ENCODE measurements around the gene C20orf204.

Gene C20orf204

DNA sequence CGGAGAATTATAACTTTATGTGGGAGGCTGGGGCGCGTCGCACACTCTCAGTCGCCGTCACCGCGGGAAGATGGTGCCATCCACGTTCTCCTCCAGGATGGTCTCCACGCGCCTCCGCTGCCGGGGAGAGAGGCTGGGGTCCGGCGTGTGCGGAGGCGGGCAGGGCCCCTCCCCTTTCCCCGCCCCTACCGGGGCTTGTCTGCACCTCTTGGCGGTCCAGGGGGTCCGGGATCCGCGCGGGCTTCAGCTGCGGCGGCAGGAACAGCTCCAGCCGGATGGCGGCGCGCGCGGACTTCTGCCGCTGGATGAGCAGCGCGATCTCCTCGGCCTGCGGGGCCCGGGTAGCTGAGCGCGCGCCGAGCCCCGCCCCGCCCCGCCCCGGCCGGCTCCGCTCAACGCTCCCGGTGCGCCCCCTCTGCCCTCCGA lies 47.4 kb downstream of the C20orf204 start:
- H3K18ac ChIP-seq (ENCODE audit: low read length) = peak overlapping the region; percentile 98
- H3K27ac ChIP-seq (replicated peaks; ENCODE audit: low read length) = no peak overlapping the region
- H2AK5ac ChIP-seq (ENCODE audit: low read depth, low read length) = peak overlapping the region; percentile 20
- no peak overlapping the region for H3K14ac ChIP-seq (ENCODE audit: low read length)
- peaks cover 3% of the 10 kb centered on the region for H3K79me1 ChIP-seq (ENCODE audit: low read depth, low read length)
- no peak overlapping the region for H2BK120ac ChIP-seq (ENCODE audit: low read depth, low read length)
- H2BK15ac ChIP-seq (ENCODE audit: low read length) = peak overlapping the region; percentile 19
- no CpG with 5 or more reads among the region's 52 CpGs for WGBS, 2 donors (ENCODE audit: extremely low coverage in 2 of 2, insufficient read length in 2 of 2, insufficient replicate concordance in 1 of 2)
- no peak overlapping the region for H3K4ac ChIP-seq (ENCODE audit: low read length)
- peak overlapping the region; percentile 91 for H3K4me2 ChIP-seq (ENCODE audit: insufficient read depth, low read length, poor library complexity, severe bottlenecking)
- H3K4me1 ChIP-seq (ENCODE audit: control insufficient read depth in 2 of 2, insufficient read depth in 1 of 2, low read depth in 1 of 2, low read length in 2 of 2) = peaks cover 32 to 50% of the 10 kb centered on the region in 2 donors
- H3K36me3 ChIP-seq (replicated peaks in 1 of 2; ENCODE audit: control insufficient read depth in 2 of 2, insufficient read depth in 2 of 2, low read length in 2 of 2) = no peaks in the 10 kb centered on the region
- H3K9me3 ChIP-seq (replicated peaks in 1 of 2; ENCODE audit: control insufficient read depth in 2 of 2, insufficient read depth in 1 of 2, low read depth in 1 of 2, low read length in 2 of 2) = peaks cover 8 to 19% of the 10 kb centered on the region in 2 donors
- H2BK5ac ChIP-seq (ENCODE audit: low read length) = no peak overlapping the region
- no peak overlapping the region for H2BK12ac ChIP-seq (ENCODE audit: low read length)
- H4K8ac ChIP-seq (ENCODE audit: low read depth, low read length) = no peak overlapping the region
- H4K91ac ChIP-seq (ENCODE audit: low read depth, low read length, poor library complexity) = no peak overlapping the region
- peaks cover 2 to 57% (median 42%) of the 10 kb centered on the region in 3 experiments for H3K27me3 ChIP-seq (ENCODE audit: control insufficient read depth in 3 of 3, insufficient read depth in 3 of 3, low read depth in 1 of 3, low read length in 3 of 3)
- peak overlapping the region; percentile 28 to 78 for H3K4me3 ChIP-seq (ENCODE audit: low read length in 2 of 2)
- DNase-seq (ENCODE audit: low spot score) = peak; percentile 76
- H3K9ac ChIP-seq (ENCODE audit: low read depth, low read length, poor library complexity) = peak overlapping the region; percentile 46
- peak overlapping the region; percentile 93 for H3K23ac ChIP-seq (ENCODE audit: low read depth, low read length, poor library complexity)
- H2AFZ ChIP-seq (ENCODE audit: low read length) = peak overlapping the region; percentile 85

DNA sequence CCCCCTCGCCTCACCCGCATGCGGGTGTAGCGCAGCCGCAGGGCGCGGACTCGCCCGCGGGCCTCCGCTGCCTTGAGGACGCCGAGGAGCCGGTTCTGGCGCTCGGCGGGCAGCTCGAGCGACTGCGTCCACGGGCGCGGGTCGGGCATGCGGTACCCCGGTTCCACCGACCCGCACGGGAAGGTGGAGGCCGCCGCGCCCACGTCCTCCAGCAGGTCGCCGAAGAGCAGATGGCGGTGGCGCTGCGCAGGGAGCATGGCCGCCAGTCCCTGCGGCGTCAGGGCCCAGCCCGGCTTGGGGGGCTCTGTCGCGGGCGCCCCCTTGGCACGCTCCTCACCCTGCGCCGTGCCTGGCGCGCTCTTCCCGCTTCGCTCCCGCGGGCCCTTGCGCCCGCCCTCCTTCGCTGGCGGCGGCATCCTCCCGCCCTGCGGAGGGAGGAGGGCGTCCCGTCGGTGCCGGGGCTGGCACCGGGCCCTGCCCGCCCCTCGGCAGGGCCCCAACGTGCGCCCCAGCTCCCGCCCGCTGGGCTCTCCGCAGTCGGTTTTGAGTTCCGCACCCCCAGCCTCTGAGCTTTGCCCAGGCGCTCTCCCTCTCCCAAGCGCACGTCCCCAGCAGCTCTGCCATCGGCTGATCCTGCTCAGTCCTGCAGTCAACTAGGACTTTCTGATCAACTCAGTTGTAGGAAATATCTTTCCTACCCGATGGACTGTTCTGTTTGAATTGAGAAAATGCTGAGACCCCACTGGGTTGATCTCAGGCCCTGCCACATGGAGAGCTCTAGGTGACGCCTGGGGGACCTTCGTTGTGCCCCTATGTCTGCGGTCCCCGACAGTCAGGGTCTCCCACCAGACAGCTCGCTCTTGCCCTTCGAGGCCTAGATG lies 48.1 kb downstream of the C20orf204 start, which contains the start of gene LKAAEAR1:
LKAAEAR1 (minus strand) TSS at position 595 of the 881 bp plus-strand sequence; CDS start at position 416, 179 bp downstream.
- peak within 1 kb of the TSS; percentile 93 for H3K23ac ChIP-seq (ENCODE audit: low read depth, low read length, poor library complexity)
- H3K27me3 ChIP-seq (ENCODE audit: control insufficient read depth in 3 of 3, insufficient read depth in 3 of 3, low read depth in 1 of 3, low read length in 3 of 3) = peaks cover 2 to 64% (median 42%) of the 10 kb centered on the region in 3 experiments
- H2AK5ac ChIP-seq (ENCODE audit: low read depth, low read length) = peak within 1 kb of the TSS; percentile 20

DNA sequence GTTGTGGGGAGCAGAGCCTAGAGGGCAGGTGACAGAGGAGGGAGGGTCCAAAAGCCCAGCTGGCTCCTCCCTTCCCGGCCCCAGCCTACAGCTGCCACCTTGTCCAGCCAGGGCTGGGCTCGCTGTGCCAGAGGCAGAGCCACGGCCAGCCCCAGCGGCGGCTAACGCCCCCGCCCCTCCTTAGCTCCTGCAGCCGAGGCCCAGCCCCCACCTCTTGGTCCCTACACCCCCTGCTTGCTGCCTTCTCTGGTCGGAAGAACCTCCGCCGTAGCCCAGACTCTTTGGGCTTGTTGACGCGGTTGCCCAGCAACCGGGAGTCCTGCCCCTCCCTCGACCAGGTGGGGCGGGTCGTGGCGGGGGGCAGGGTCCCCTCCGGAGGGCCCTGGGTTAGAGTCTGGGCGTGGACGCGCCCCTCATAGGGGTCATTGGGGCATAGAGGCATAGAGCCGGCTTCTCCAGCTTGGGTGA lies 48.7 kb downstream of the C20orf204 start:
- H2BK5ac ChIP-seq (ENCODE audit: low read length) = no peak overlapping the region
- no peak overlapping the region for H2BK12ac ChIP-seq (ENCODE audit: low read length)
- peaks cover 26 to 40% of the 10 kb centered on the region in 2 donors for H3K4me1 ChIP-seq (ENCODE audit: control insufficient read depth in 2 of 2, insufficient read depth in 1 of 2, low read depth in 1 of 2, low read length in 2 of 2)
- H3K27me3 ChIP-seq (ENCODE audit: control insufficient read depth in 3 of 3, insufficient read depth in 3 of 3, low read depth in 1 of 3, low read length in 3 of 3) = peaks cover 2 to 70% (median 42%) of the 10 kb centered on the region in 3 experiments
- peak overlapping the region; percentile 91 for H3K4me2 ChIP-seq (ENCODE audit: insufficient read depth, low read length, poor library complexity, severe bottlenecking)
- H3K14ac ChIP-seq (ENCODE audit: low read length) = no peak overlapping the region
- peak overlapping the region; percentile 67 for H3K23ac ChIP-seq (ENCODE audit: low read depth, low read length, poor library complexity)
- H2AFZ ChIP-seq (ENCODE audit: low read length) = no peak overlapping the region
- peak overlapping the region; percentile 0 for H2AK5ac ChIP-seq (ENCODE audit: low read depth, low read length)
- peak overlapping the region; percentile 50 for H3K9ac ChIP-seq (ENCODE audit: low read depth, low read length, poor library complexity)
- H3K9me3 ChIP-seq (replicated peaks in 1 of 2; ENCODE audit: control insufficient read depth in 2 of 2, insufficient read depth in 1 of 2, low read depth in 1 of 2, low read length in 2 of 2) = peaks cover 8 to 19% of the 10 kb centered on the region in 2 donors
- peaks cover 2% of the 10 kb centered on the region for H3K79me1 ChIP-seq (ENCODE audit: low read depth, low read length)
- no peak overlapping the region for H4K91ac ChIP-seq (ENCODE audit: low read depth, low read length, poor library complexity)
- peak overlapping the region in 1 of 2 donors; percentile 51 for H3K4me3 ChIP-seq (ENCODE audit: low read length in 2 of 2)
- no CpG with 5 or more reads among the region's 23 CpGs for WGBS, 2 donors (ENCODE audit: extremely low coverage in 2 of 2, insufficient read length in 2 of 2, insufficient replicate concordance in 1 of 2)
- H3K18ac ChIP-seq (ENCODE audit: low read length) = peak overlapping the region; percentile 98
- H4K8ac ChIP-seq (ENCODE audit: low read depth, low read length) = no peak overlapping the region
- no peak overlapping the region for H2BK15ac ChIP-seq (ENCODE audit: low read length)
- no peak overlapping the region for H3K4ac ChIP-seq (ENCODE audit: low read length)
- no peak for DNase-seq (ENCODE audit: low spot score)
- H2BK120ac ChIP-seq (ENCODE audit: low read depth, low read length) = no peak overlapping the region
- no peak overlapping the region for H3K27ac ChIP-seq (replicated peaks; ENCODE audit: low read length)
- H3K36me3 ChIP-seq (replicated peaks in 1 of 2; ENCODE audit: control insufficient read depth in 2 of 2, insufficient read depth in 2 of 2, low read length in 2 of 2) = no peaks in the 10 kb centered on the region

More for the DNA sequence above, 48.1 kb downstream of the C20orf204 start, which contains the start of gene LKAAEAR1:
- Histone ChIP-seq H4K8ac (ENCODE audit: low read depth, low read length) (peak within 1 kb of the TSS; percentile 65), H3K36me3 (replicated peaks in 1 of 2; ENCODE audit: control insufficient read depth in 2 of 2, insufficient read depth in 2 of 2, low read length in 2 of 2) (no peaks in the 10 kb centered on the region), H3K9ac (ENCODE audit: low read depth, low read length, poor library complexity) (peak within 1 kb of the TSS; percentile 88), H3K27ac (replicated peaks; ENCODE audit: low read length) (no peak within 1 kb of the TSS), H3K79me1 (ENCODE audit: low read depth, low read length) (peaks cover 2% of the 10 kb centered on the region), H2AFZ (ENCODE audit: low read length) (peak within 1 kb of the TSS; percentile 85), H2BK120ac (ENCODE audit: low read depth, low read length) (no peak within 1 kb of the TSS), H2BK15ac (ENCODE audit: low read length) (peak within 1 kb of the TSS; percentile 49), H3K4ac (ENCODE audit: low read length) (no peak within 1 kb of the TSS), H3K18ac (ENCODE audit: low read length) (peak within 1 kb of the TSS; percentile 98), H4K91ac (ENCODE audit: low read depth, low read length, poor library complexity) (no peak within 1 kb of the TSS), H3K4me3 (ENCODE audit: low read length in 2 of 2) (peak within 1 kb of the TSS; percentile 28 to 78), H3K9me3 (replicated peaks in 1 of 2; ENCODE audit: control insufficient read depth in 2 of 2, insufficient read depth in 1 of 2, low read depth in 1 of 2, low read length in 2 of 2) (peaks cover 8 to 19% of the 10 kb centered on the region in 2 donors), H2BK5ac (ENCODE audit: low read length) (no peak within 1 kb of the TSS), H3K4me2 (ENCODE audit: insufficient read depth, low read length, poor library complexity, severe bottlenecking) (peak within 1 kb of the TSS; percentile 91), H3K14ac (ENCODE audit: low read length) (peak within 1 kb of the TSS; percentile 94), H3K4me1 (ENCODE audit: control insufficient read depth in 2 of 2, insufficient read depth in 1 of 2, low read depth in 1 of 2, low read length in 2 of 2) (peaks cover 27 to 43% of the 10 kb centered on the region in 2 donors), H2BK12ac (ENCODE audit: low read length) (peak within 1 kb of the TSS; percentile 94)
- DNase-seq (ENCODE audit: low spot score) = no peak
- no CpG with 5 or more reads among the region's 86 CpGs for WGBS, 2 donors (ENCODE audit: extremely low coverage in 2 of 2, insufficient read length in 2 of 2, insufficient replicate concordance in 1 of 2)

DNA sequence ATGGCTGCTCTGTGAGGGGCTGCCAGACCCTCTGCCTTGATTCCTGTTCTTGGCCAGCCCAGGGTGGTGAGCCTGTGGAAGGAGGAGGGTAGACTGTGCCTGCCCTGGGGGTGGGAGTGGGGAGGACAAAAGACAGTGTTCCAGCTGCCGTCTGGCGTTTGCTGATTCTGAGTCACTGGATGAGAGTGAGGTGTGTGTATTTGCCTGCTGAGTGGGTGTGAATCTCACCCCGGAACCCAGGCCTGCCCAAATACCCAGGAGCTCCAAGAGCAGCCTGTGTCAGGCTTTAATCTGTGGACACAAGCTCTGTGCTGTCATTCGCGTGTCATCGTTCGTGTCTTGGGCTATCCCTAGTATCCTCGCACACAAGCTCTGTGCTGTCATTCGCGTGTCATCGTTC lies 50.8 kb downstream of the C20orf204 start:
- no CpG with 5 or more reads among the region's 11 CpGs for WGBS, 2 donors (ENCODE audit: extremely low coverage in 2 of 2, insufficient read length in 2 of 2, insufficient replicate concordance in 1 of 2)
- Histone ChIP-seq H3K4me2 (ENCODE audit: insufficient read depth, low read length, poor library complexity, severe bottlenecking) (no peak overlapping the region), H3K9ac (ENCODE audit: low read depth, low read length, poor library complexity) (no peak overlapping the region), H2BK12ac (ENCODE audit: low read length) (no peak overlapping the region), H3K27me3 (ENCODE audit: control insufficient read depth in 3 of 3, insufficient read depth in 3 of 3, low read depth in 1 of 3, low read length in 3 of 3) (peaks cover 2 to 70% (median 41%) of the 10 kb centered on the region in 3 experiments), H3K23ac (ENCODE audit: low read depth, low read length, poor library complexity) (no peak overlapping the region), H3K4ac (ENCODE audit: low read length) (no peak overlapping the region), H3K18ac (ENCODE audit: low read length) (no peak overlapping the region), H3K9me3 (replicated peaks in 1 of 2; ENCODE audit: control insufficient read depth in 2 of 2, insufficient read depth in 1 of 2, low read depth in 1 of 2, low read length in 2 of 2) (peaks cover 8 to 19% of the 10 kb centered on the region in 2 donors), H2BK5ac (ENCODE audit: low read length) (no peak overlapping the region), H2AK5ac (ENCODE audit: low read depth, low read length) (no peak overlapping the region), H2BK15ac (ENCODE audit: low read length) (no peak overlapping the region), H3K79me1 (ENCODE audit: low read depth, low read length) (no peaks in the 10 kb centered on the region), H2BK120ac (ENCODE audit: low read depth, low read length) (no peak overlapping the region), H3K4me3 (ENCODE audit: low read length in 2 of 2) (no peak overlapping the region), H4K91ac (ENCODE audit: low read depth, low read length, poor library complexity) (no peak overlapping the region), H3K27ac (replicated peaks; ENCODE audit: low read length) (no peak overlapping the region), H2AFZ (ENCODE audit: low read length) (no peak overlapping the region), H3K4me1 (ENCODE audit: control insufficient read depth in 2 of 2, insufficient read depth in 1 of 2, low read depth in 1 of 2, low read length in 2 of 2) (peaks cover 19 to 22% of the 10 kb centered on the region in 2 donors), H4K8ac (ENCODE audit: low read depth, low read length) (no peak overlapping the region), H3K36me3 (replicated peaks in 1 of 2; ENCODE audit: control insufficient read depth in 2 of 2, insufficient read depth in 2 of 2, low read length in 2 of 2) (no peaks in the 10 kb centered on the region), H3K14ac (ENCODE audit: low read length) (no peak overlapping the region)
- no peak for DNase-seq (ENCODE audit: low spot score)
